Heart right ventricle (tissue), 16 donors: ENCODE results near the gene ATF2. TPM values are rescaled to one million over a fixed set of nuclear protein-coding genes. Genes with fewer than 3 reads are reported as not detected.

ENCODE experiments used
- ATAC-seq, 8 donors: fragments of 200-7000 bp; cut with Tn5 transposase; one replicate each; pipeline ENCODE4 v1.9.1; 2020; ENCODE audit warnings: mild to moderate bottlenecking in 8 of 8, moderate library complexity in 8 of 8, moderate number of reproducible peaks in 1 of 8
- DNase-seq, 2 donors: peaks; one replicate each; pipeline ENCODE4 v3.0.0-alpha.2; 2020
- H3K27ac ChIP-seq, 10 donors: fragments of 200-600 bp; sonication (generic) in 2 of 10; one replicate each; pipeline versions ENCODE4 v1.5.0 to v1.8.0; 2020 to 2022; ENCODE audit warnings: mild to moderate bottlenecking in 3 of 10
- H3K27me3 ChIP-seq, 7 donors: fragments of 200-600 bp; one replicate each; pipeline ENCODE4 v1.8.0; 2021 to 2022; ENCODE audit warnings: mild to moderate bottlenecking in 2 of 7
- H3K36me3 ChIP-seq, 9 donors: fragments of 200-600 bp; sonication (generic) in 1 of 9; one replicate each; pipeline versions ENCODE4 v1.5.0 to v1.8.0; 2020 to 2022; ENCODE audit warnings: mild to moderate bottlenecking in 2 of 9
- H3K4me1 ChIP-seq, 9 donors: fragments of 200-600 bp; sonication (generic) in 1 of 9; one replicate each; pipeline versions ENCODE4 v1.5.0 to v1.8.0; 2020 to 2022; ENCODE audit warnings: mild to moderate bottlenecking in 4 of 9
- H3K4me3 ChIP-seq, 10 donors: fragments of 200-600 bp; sonication (generic) in 2 of 10; one replicate each; pipeline versions ENCODE4 v1.5.0 to v1.8.0; 2020 to 2022; ENCODE audit warnings: mild to moderate bottlenecking in 7 of 10, moderate library complexity in 2 of 10
- H3K9me3 ChIP-seq, 11 donors: fragments of 200-600 bp in 10 of 11; sonication (generic) in 2 of 11; one replicate each; pipeline versions ENCODE4 v1.5.0 to v1.8.0; 2013 to 2022; ENCODE audit warnings: mild to moderate bottlenecking in 2 of 11, control low read depth in 1 of 11, moderate library complexity in 1 of 11
- CTCF ChIP-seq, 9 donors: fragments of 200-600 bp; sonication (generic) in 2 of 9; IDR thresholded peaks; one replicate each; pipeline versions ENCODE4 v1.5.0 to v1.8.0; 2021 to 2022; ENCODE audit warnings: antibody characterized with exemption in 9 of 9, mild to moderate bottlenecking in 5 of 9, moderate library complexity in 1 of 9
- WGBS, 2 donors: extraction: QIAGEN DNeasy Blood & Tissue Kit; methylation state at CpG; one replicate each; pipeline ENCODE4 v1.1.7; 2013; ENCODE audit warnings: inconsistent platforms in 1 of 2; 5-methylcytosine and 5-hydroxymethylcytosine counted together
- intact Hi-C, 10 donors: fragments of 100-400 bp; cut with DNase I; formaldehyde crosslinking; loops; one replicate each; pipeline versions ENCODE4 v1.11.1 to v1.14.2; 2022
- polyA plus RNA-seq, 2 donors: library from polyadenylated mRNA; stranded (reverse); fragments of 200-250 nt; gene quantifications; one replicate each; pipeline ENCODE4 v1.2.3, GENCODE V29; 2013
- total RNA-seq, 10 donors: library from RNA; stranded (reverse); fragmentation: NEBNext Ultra II Directional in 3 of 10; extraction: Animal tissue kit (Norgen Biotek cat#: 25700) in 3 of 10; gene quantifications; one replicate each; pipeline versions ENCODE4 v1.2.1 to v1.2.4, GENCODE V29; 2021 to 2023
- donor health status: Arrhythmogenic right ventricular cardiomyopathy.
- donor health status: ischemic (EF 13 %, LVEDD 7.1; RV severe dilation, severe dysfunction).
- donor health status: healthy with polysubstance abuse.
- donor health status: DM: no; HTN: yes; CAD: no.
- donor health status: DM: no; HTN: no; CAD: no.
- donor health status: ischemic (EF 25% LVEDD 6.9; RV normal size, moderate dysfunction).
- donor health status: ischemic (EF 25% LVEDD 5.7; RV mildly dilated, moderate dysfunction).
- donor health status: healthy.
- donor health status: DM: yes; HTN: yes; CAD: no.
- donor health status: Ischemic cardiomyopathy.
- donor health status: ischemic (EF 35%, LVEDD 5.7; RV mildly dilated, moderate dysfunction).
- donor health status: nonischemic (EF 11% LVEDD 7.7; RV severe dilation, severe dysfunction).
- donor health status: DM: yes; HTN: yes; CAD: no.
- donor health status: PGD.
- donor health status: ischemic (EF 29% LVEDD 5.4; RV normal size, mild dysfunction).
- donor health status: nonischemic (EF 23%, LVEDD 6.1; RV moderate dilation, normal function).

Gene ATF2
- total and polyA plus RNA-seq, 12 donors = 7.8 to 39.8 (median 29.0) TPM

GRCh38 chr2:175143678-175144077 is 24.3 kb downstream of the ATF2 start:
- 95 to 96% methylated on average over 2 of the region's 2 CpGs for WGBS, 2 donors
- DNase-seq = no peak

GRCh38 chr2:175143191-175143590 is 24.8 kb downstream of the ATF2 start:
- Histone ChIP-seq H3K9me3 (no peaks in the 10 kb centered on the region), H3K27me3 (no peaks in the 10 kb centered on the region), H3K4me3 (no peak overlapping the region), H3K36me3 (peaks cover 0 to 15% (median 5%) of the 10 kb centered on the region in 9 donors), H3K4me1 (peaks cover 0 to 29% (median 18%) of the 10 kb centered on the region in 9 donors), H3K27ac (no peak overlapping the region)
- no peak for DNase-seq
- 92 to 98% methylated on average over 1 of the region's 1 CpG for WGBS, 2 donors
- no peak for ATAC-seq
- intact Hi-C loops = no loop called here
- no peak for TF ChIP-seq CTCF (IDR thresholded peaks at IDR 0.05)

More at GRCh38 chr2:175143678-175144077, 24.3 kb downstream of the ATF2 start:
- TF ChIP-seq CTCF (IDR thresholded peaks at IDR 0.05) = no peak
- intact Hi-C loops = no loop called here
- Histone ChIP-seq H3K9me3 (no peaks in the 10 kb centered on the region), H3K4me1 (peaks cover 0 to 31% (median 18%) of the 10 kb centered on the region in 9 donors), H3K36me3 (peaks cover 0 to 16% (median 4%) of the 10 kb centered on the region in 9 donors), H3K27ac (no peak overlapping the region), H3K27me3 (no peaks in the 10 kb centered on the region), H3K4me3 (no peak overlapping the region)
- no peak for ATAC-seq

- DNase-seq = no peak
- H3K4me1 ChIP-seq = peaks cover 0 to 25% (median 8%) of the 10 kb centered on the region in 9 donors
- TF ChIP-seq CTCF (IDR thresholded peaks at IDR 0.05) = no peak
- H3K9me3 ChIP-seq = no peaks in the 10 kb centered on the region
- H3K27ac ChIP-seq = no peak overlapping the region
- WGBS, 2 donors = 77 to 81% methylated on average over 2 of the region's 2 CpGs
- no peak overlapping the region for H3K4me3 ChIP-seq
- intact Hi-C loops = no loop called here
- no peak for ATAC-seq
- no peaks in the 10 kb centered on the region for H3K27me3 ChIP-seq
- peaks cover 0 to 28% (median 5%) of the 10 kb centered on the region in 9 donors for H3K36me3 ChIP-seq
These were observed 27.7 kb downstream of the ATF2 start for GRCh38 chr2:175140332-175140731.

- no peak for TF ChIP-seq CTCF (IDR thresholded peaks at IDR 0.05)
- Histone ChIP-seq H3K9me3 (no peaks in the 10 kb centered on the region), H3K36me3 (peaks cover 0 to 48% (median 5%) of the 10 kb centered on the region in 9 donors), H3K4me1 (peaks cover 0 to 25% (median 8%) of the 10 kb centered on the region in 9 donors), H3K27me3 (no peaks in the 10 kb centered on the region), H3K4me3 (no peak overlapping the region), H3K27ac (no peak overlapping the region)
- intact Hi-C loops = no loop called here
- DNase-seq (no peak), ATAC-seq (no peak)
- WGBS, 2 donors = 87 to 93% methylated on average over 2 of the region's 2 CpGs
These were observed 30.2 kb downstream of the ATF2 start for GRCh38 chr2:175137793-175138192.
